ENCODE results near the gene MCOLN1. TPM values are rescaled to one million over a fixed set of nuclear protein-coding genes. Genes with fewer than 3 reads are reported as not detected.

MCOLN1 gene
- total RNA-seq, 1 donor: 12.0 TPM

DNA sequence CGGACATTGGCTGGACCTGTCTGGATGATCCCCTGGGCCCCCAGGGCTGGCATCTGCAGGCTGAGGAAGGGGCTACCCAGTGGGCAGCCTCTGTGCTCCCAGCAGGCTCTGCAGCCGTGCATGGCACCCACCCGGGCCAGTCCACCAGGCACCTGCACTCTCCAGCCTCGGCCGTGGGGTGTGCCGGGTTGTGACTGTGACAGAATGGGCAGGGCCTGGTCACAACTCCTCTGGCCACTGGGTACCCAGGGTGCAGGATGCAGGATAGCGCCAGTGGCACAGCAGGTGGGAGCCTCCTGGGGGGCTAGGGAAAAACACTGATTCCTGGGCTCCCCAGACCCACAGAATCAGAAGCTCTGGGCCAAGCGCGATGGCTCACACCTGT lies 43.6 kb upstream of the MCOLN1 start:
- no peak for DNase-seq (ENCODE audit: low read depth)
- H3K4me3 ChIP-seq (ENCODE audit: low read depth, low read length): no peak overlapping the region

GRCh38 chr19:7480222-7480969 lies 42.0 kb upstream of the MCOLN1 start:
- DNase-seq (ENCODE audit: low read depth): no peak
- H3K4me3 ChIP-seq (ENCODE audit: low read depth, low read length): no peak overlapping the region
- TF ChIP-seq, protein P1, sequence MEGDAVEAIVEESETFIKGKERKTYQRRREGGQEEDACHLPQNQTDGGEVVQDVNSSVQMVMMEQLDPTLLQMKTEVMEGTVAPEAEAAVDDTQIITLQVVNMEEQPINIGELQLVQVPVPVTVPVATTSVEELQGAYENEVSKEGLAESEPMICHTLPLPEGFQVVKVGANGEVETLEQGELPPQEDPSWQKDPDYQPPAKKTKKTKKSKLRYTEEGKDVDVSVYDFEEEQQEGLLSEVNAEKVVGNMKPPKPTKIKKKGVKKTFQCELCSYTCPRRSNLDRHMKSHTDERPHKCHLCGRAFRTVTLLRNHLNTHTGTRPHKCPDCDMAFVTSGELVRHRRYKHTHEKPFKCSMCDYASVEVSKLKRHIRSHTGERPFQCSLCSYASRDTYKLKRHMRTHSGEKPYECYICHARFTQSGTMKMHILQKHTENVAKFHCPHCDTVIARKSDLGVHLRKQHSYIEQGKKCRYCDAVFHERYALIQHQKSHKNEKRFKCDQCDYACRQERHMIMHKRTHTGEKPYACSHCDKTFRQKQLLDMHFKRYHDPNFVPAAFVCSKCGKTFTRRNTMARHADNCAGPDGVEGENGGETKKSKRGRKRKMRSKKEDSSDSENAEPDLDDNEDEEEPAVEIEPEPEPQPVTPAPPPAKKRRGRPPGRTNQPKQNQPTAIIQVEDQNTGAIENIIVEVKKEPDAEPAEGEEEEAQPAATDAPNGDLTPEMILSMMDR (IDR thresholded peaks at IDR 0.05; ENCODE audit: insufficient read depth, low read length): no peak

More for the DNA sequence above, 43.6 kb upstream of the MCOLN1 start:
- TF ChIP-seq, protein P1 (IDR thresholded peaks at IDR 0.05; ENCODE audit: insufficient read depth, low read length): no peak

- no peak for DNase-seq (ENCODE audit: low read depth)
- TF ChIP-seq, protein P1 (IDR thresholded peaks at IDR 0.05; ENCODE audit: insufficient read depth, low read length): no peak
- no peak overlapping the region for H3K4me3 ChIP-seq (ENCODE audit: low read depth, low read length)
Measured at GRCh38 chr19:7480970-7481255, 41.5 kb upstream of the MCOLN1 start.

- DNase-seq (ENCODE audit: low read depth): no peak
- H3K4me3 ChIP-seq (ENCODE audit: low read depth, low read length): no peak overlapping the region
- TF ChIP-seq, protein P1 (IDR thresholded peaks at IDR 0.05; ENCODE audit: insufficient read depth, low read length): no peak
Measured at GRCh38 chr19:7482584-7483439, 39.6 kb upstream of the MCOLN1 start.

GRCh38 chr19:7483720-7484201 lies 38.7 kb upstream of the MCOLN1 start:
- DNase-seq (ENCODE audit: low read depth): no peak
- H3K4me3 ChIP-seq (ENCODE audit: low read depth, low read length): no peak overlapping the region
- TF ChIP-seq, protein P1 (IDR thresholded peaks at IDR 0.05; ENCODE audit: insufficient read depth, low read length): no peak

DNA sequence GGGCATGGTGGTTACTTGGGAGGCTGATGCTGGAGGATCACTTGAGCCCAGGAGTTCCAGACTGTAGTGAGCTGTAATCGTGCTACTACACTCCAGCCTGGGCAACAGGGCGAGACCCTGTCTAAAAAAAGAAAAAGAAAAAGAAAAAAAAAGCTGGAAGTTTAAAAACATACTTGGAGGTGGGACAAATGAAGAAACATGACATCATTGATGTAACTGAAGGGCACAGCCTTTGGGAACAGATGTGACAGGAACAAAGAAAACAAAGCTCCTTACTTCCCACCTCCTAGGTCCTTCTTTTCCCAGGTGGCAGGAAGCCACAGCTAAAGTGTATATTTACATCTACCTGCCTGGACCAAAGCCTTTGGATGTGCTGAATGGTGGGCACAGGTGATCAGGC lies 35.5 kb upstream of the MCOLN1 start:
- TF ChIP-seq, protein P1 (IDR thresholded peaks at IDR 0.05; ENCODE audit: insufficient read depth, low read length): no peak
- no peak overlapping the region for H3K4me3 ChIP-seq (ENCODE audit: low read depth, low read length)
- no peak for DNase-seq (ENCODE audit: low read depth)
